Keratinocyte (primary cell): ENCODE measurements around the gene RHBDD1. TPM values are rescaled to one million over a fixed set of nuclear protein-coding genes. Genes with fewer than 3 reads are reported as not detected.

Experiments used
- DNase-seq: peaks from one replicate; pipeline ENCODE4 v3.0.0-alpha.2; 2011; ENCODE audit warnings: low read depth, missing footprints, low spot score
- FAIRE-seq: peaks from 2 replicates; lab custom pipeline; 2011; peaks lifted over from hg19 to GRCh38; lab: Jason Lieb, UNC
- H2AFZ ChIP-seq: 2 replicates; pipeline ENCODE4 v1.6.0; 2012; ENCODE audit warnings: low read length, control low read depth, inconsistent platforms; ENCODE audit not compliant: control insufficient read depth
- H3K27ac ChIP-seq: 2 replicates; pipeline ENCODE4 v1.5.1; 2011; ENCODE audit warnings: low read length; ENCODE audit not compliant: control insufficient read depth, insufficient read depth
- H3K27me3 ChIP-seq: 3 replicates; pipeline ENCODE4 v1.6.0; 2011; ENCODE audit warnings: low read length; ENCODE audit not compliant: control insufficient read depth, insufficient read depth; ENCODE audit errors: extremely low read depth
- H3K36me3 ChIP-seq, 2 experiments: 2 replicates in 1 of 2; 3 replicates in 1 of 2; pipeline ENCODE4 v1.5.1; 2011; ENCODE audit warnings: low read length in 2 of 2, mild to moderate bottlenecking in 1 of 2; ENCODE audit not compliant: control insufficient read depth in 2 of 2, insufficient read depth in 2 of 2; ENCODE audit errors: extremely low read depth in 1 of 2
- H3K4me1 ChIP-seq: 3 replicates; pipeline ENCODE4 v1.5.1; 2011; ENCODE audit warnings: low read length; ENCODE audit not compliant: control insufficient read depth, insufficient read depth; ENCODE audit errors: extremely low read depth
- H3K4me2 ChIP-seq: 3 replicates; pipeline ENCODE4 v1.6.0; 2011; ENCODE audit warnings: low read depth, low read length; ENCODE audit not compliant: control insufficient read depth, insufficient read depth; ENCODE audit errors: extremely low read depth
- H3K4me3 ChIP-seq, 3 experiments: fragments of 200-600 bp in 1 of 3; sonication (generic) in 1 of 3; 2 replicates in 2 of 3; 3 replicates in 1 of 3; pipeline ENCODE4 v1.5.1; 2011 to 2016; ENCODE audit warnings: low read length in 3 of 3, mild to moderate bottlenecking in 3 of 3, control low read depth in 2 of 3, inconsistent platforms in 1 of 3, low read depth in 1 of 3, mixed read lengths in 1 of 3, mixed run types in 1 of 3, moderate library complexity in 1 of 3; ENCODE audit not compliant: control insufficient read depth in 2 of 3, insufficient read depth in 2 of 3; ENCODE audit errors: extremely low read depth in 1 of 3
- H3K79me2 ChIP-seq: 2 replicates; pipeline ENCODE4 v1.6.0; 2012; ENCODE audit warnings: low read length; ENCODE audit not compliant: control insufficient read depth, insufficient read depth
- H3K9ac ChIP-seq: 3 replicates; pipeline ENCODE4 v1.6.0; 2011; ENCODE audit warnings: low read length; ENCODE audit not compliant: control insufficient read depth, insufficient read depth; ENCODE audit errors: extremely low read depth
- H3K9me1 ChIP-seq: 3 replicates; pipeline ENCODE4 v1.6.0; 2011; ENCODE audit warnings: low read length; ENCODE audit not compliant: control insufficient read depth, insufficient read depth; ENCODE audit errors: extremely low read depth
- H3K9me3 ChIP-seq: 2 replicates; pipeline ENCODE4 v1.5.1; 2012; ENCODE audit warnings: low read depth, low read length; ENCODE audit not compliant: control insufficient read depth
- H4K20me1 ChIP-seq: 3 replicates; pipeline ENCODE4 v1.6.0; 2011; ENCODE audit warnings: low read length; ENCODE audit not compliant: control insufficient read depth, insufficient read depth; ENCODE audit errors: extremely low read depth
- EZH2 ChIP-seq: IDR thresholded peaks from one replicate; pipeline ENCODE4 v1.6.1; 2012; ENCODE audit warnings: inconsistent platforms, mild to moderate bottlenecking, low read length, moderate library complexity
- dilution Hi-C: fragments of 300-500 bp; cut with MboI; formaldehyde crosslinking; loops from one replicate; pipeline ENCODE4 v1.7.0; 2020; ENCODE audit warnings: low sequenced_read_pairs; ENCODE audit not compliant: extremely low pct_ligation_motif_present
- polyA plus RNA-seq, 5 experiments: library from polyadenylated mRNA; depleted of rRNA in 3 of 5; stranded (reverse) in 3 of 5; stranded (forward) in 1 of 5; unstranded in 1 of 5; fragments of >200 nt; gene quantifications; 1 replicate in 1 of 5; 2 replicates in 3 of 5; 3 replicates in 1 of 5; pipeline versions ENCODE4 v1.2.1 to v1.2.3, GENCODE V29; 2011 to 2012; ENCODE audit warnings: missing spikeins in 2 of 5, low read depth in 1 of 5, low replicate concordance in 1 of 5
- TF ChIP-seq, protein P1 (sequence below), 3 experiments: IDR thresholded peaks in 1 of 3; conservative IDR thresholded peaks in 1 of 3; optimal IDR thresholded peaks in 1 of 3; 2 replicates in 2 of 3; 3 replicates in 1 of 3; pipeline versions ENCODE3 to v1.5.1; 2011; ENCODE audit warnings: low read length in 3 of 3, mild to moderate bottlenecking in 3 of 3, moderate library complexity in 2 of 3, control low read depth in 1 of 3, inconsistent platforms in 1 of 3; ENCODE audit not compliant: insufficient read depth in 2 of 3; ENCODE audit errors: extremely low read depth in 1 of 3

RHBDD1 gene
- polyA plus RNA-seq, 1 donor (not counting 4 experiments of a cell fraction or from before 2014, with no cell fraction given): 27.8 TPM

DNA sequence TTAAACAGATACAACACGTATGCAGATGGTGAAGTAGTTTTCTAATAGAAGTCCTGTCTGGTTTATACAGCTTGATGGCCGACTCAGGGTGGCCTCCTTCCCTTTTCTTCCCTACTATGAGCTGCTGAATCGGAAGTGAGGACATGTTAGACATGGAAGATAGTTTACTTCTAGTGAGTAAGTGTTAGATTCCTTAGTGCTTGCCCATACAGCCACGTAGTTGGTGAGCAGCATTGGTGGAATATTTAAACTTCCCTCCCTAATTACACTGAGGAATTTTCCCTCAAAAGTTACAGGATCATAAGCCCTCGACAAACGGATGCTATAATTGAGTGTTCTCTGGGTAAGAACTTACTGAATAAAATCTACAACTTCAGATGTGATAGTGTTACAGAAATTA, 52.1 kb downstream of the RHBDD1 start:
- Histone ChIP-seq H2AFZ (no peak overlapping the region), H3K9ac (no peak overlapping the region), H3K9me1 (peaks cover 3% of the 10 kb centered on the region), H4K20me1 (no peaks in the 10 kb centered on the region), H3K27ac (no peak overlapping the region), H3K4me2 (no peak overlapping the region), H3K4me1 (peaks cover 16% of the 10 kb centered on the region), H3K4me3 (no peak overlapping the region), H3K27me3 (no peaks in the 10 kb centered on the region), H3K9me3 (no peaks in the 10 kb centered on the region), H3K36me3 (no peaks in the 10 kb centered on the region), H3K79me2 (no peaks in the 10 kb centered on the region)
- dilution Hi-C loops: no loop called here
- TF ChIP-seq, protein P1, sequence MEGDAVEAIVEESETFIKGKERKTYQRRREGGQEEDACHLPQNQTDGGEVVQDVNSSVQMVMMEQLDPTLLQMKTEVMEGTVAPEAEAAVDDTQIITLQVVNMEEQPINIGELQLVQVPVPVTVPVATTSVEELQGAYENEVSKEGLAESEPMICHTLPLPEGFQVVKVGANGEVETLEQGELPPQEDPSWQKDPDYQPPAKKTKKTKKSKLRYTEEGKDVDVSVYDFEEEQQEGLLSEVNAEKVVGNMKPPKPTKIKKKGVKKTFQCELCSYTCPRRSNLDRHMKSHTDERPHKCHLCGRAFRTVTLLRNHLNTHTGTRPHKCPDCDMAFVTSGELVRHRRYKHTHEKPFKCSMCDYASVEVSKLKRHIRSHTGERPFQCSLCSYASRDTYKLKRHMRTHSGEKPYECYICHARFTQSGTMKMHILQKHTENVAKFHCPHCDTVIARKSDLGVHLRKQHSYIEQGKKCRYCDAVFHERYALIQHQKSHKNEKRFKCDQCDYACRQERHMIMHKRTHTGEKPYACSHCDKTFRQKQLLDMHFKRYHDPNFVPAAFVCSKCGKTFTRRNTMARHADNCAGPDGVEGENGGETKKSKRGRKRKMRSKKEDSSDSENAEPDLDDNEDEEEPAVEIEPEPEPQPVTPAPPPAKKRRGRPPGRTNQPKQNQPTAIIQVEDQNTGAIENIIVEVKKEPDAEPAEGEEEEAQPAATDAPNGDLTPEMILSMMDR (optimal IDR thresholded peaks at IDR 0.05 in 1 of 3, IDR thresholded peaks at IDR 0.05 in 1 of 3, conservative IDR thresholded peaks at IDR 0.05 in 1 of 3; ENCODE audit: extremely low read depth in 1 of 3, insufficient read depth in 2 of 3, low read length in 3 of 3): no peak
- TF ChIP-seq EZH2: no peak
- FAIRE-seq: no peak
- no peak for DNase-seq

DNA sequence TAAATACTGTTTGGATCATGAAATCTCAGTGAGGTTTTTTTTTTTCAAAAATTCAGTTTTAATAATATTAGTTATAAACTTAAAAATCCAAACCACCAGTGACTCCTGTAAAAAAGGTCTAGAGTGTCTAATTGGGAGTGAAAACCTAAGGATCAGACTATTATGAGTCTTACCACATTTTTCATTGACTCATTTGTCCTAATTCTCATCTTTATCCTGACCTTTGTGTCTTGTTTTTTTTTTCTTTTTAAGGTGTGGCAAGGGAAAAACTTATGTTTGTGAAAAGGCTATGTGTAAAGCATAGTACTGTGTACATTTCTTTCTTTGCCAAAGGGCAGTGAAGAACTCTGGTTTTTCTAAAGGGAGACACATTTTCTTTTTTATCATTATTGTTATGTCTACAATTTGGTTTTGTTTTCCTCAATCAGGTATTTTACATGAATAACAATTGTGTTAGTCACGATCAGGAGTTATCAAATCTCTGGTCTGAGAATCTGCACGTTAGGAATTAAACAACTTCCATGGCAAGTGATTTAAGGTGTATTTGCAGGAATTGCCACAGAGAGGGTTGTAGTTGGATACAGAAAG, 52.6 kb downstream of the RHBDD1 start:
- FAIRE-seq: no peak
- Histone ChIP-seq H3K79me2 (no peaks in the 10 kb centered on the region), H3K9me3 (no peaks in the 10 kb centered on the region), H2AFZ (no peak overlapping the region), H4K20me1 (no peaks in the 10 kb centered on the region), H3K4me2 (no peak overlapping the region), H3K27ac (no peak overlapping the region), H3K4me3 (no peak overlapping the region), H3K9me1 (peaks cover 3% of the 10 kb centered on the region), H3K9ac (no peak overlapping the region), H3K4me1 (peaks cover 16% of the 10 kb centered on the region), H3K27me3 (no peaks in the 10 kb centered on the region), H3K36me3 (no peaks in the 10 kb centered on the region)
- TF ChIP-seq, protein P1 (optimal IDR thresholded peaks at IDR 0.05 in 1 of 3, IDR thresholded peaks at IDR 0.05 in 1 of 3, conservative IDR thresholded peaks at IDR 0.05 in 1 of 3; ENCODE audit: extremely low read depth in 1 of 3, insufficient read depth in 2 of 3, low read length in 3 of 3): no peak
- no peak for TF ChIP-seq EZH2
- DNase-seq: no peak
- dilution Hi-C loops: no loop called here
